Activated naive CD8-positive, alpha-beta T cell treated with anti-CD3 and anti-CD28 coated beads, Interleukin-2, amount 50 U/mL, for 16 hours (primary cell): Measurements from ENCODE around the gene CLMP.
"Not testable (repeated sequence)": the region's sequence is repeated elsewhere in the genome, so short reads cannot be mapped to it uniquely, and the experiment has no call there.

Experiments
- DNase-seq: peaks from one replicate; pipeline ENCODE4 v3.0.0-alpha.2; 2020; ENCODE audit warnings: low read depth, low spot score

CLMP gene

DNA sequence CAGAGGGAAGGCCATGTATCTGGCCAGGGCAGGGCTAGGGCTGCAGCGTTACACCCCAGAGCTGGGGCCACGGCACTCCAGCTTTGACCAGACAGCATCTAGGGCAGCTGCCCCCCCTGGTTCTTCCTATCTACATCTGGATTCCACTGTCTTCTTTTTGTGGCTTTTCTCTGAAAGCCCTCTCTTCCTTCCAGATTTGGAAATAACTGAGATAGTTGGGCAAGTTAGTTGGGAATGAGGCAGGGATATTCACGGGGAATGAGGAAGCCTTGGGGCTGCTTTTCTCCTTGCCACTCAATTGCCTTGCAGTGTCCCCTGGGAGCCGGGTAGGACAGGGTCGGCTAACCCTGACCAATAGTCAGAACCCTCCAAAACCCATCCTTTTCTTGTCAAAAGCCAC, 26.8 kb downstream of the CLMP start:
- no peak for DNase-seq

DNA sequence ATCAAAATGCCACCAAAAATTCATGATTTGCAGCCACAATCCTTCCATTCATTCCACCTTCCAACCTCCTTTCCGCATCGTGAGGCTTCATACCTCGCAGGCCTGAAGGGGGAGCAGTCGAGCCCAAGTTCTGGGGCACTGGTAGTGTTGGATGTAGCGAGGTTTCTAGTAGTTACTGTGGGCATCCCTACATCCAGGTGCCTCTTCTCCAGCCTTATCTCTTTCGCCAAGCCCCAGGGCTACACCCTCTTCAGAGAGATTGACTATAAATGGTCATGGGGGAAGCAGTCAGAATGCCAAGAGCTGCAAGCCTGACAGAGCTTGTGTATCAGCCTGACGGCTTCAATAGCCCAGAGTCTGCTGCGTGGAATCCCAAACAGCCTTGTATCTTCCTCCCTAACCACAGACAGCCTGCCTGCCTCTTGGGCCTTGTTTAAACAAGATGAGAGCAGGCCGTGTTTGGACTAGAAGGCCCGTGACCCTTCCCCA, 28.9 kb downstream of the CLMP start:
- no peak for DNase-seq

DNA sequence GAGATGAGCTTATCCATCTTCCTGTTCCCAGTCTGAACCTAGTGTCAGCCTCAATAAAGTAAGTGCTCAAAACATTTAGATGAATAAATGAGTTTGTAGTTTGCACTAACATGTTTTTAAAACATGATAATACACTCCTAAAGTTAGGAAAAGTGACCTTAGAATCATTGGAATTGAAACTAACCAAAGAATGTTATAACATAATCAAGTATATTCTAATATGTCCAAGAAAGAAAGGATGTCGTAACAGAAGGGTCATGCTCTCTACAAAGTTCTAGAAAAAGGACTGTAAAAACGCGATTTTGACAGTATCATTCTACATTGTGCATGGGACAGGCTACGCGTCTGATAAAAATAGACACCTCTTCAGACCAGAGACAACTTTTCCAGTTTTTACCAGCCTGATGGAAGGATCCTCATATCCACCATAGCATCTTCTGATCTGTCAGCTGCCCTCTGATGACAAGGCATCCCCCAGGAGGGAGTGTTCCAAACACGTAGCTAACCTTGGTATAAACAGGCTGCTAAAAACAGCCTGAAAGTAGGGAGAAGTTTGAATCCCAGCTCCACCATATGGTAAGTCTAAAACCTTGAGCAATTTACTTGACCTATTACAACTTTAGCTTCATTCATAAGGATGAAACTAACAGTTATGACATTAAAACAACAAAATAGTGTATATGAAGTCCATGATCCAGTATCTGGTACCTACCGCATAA, 30.2 kb downstream of the CLMP start:
- DNase-seq: no peak

DNA sequence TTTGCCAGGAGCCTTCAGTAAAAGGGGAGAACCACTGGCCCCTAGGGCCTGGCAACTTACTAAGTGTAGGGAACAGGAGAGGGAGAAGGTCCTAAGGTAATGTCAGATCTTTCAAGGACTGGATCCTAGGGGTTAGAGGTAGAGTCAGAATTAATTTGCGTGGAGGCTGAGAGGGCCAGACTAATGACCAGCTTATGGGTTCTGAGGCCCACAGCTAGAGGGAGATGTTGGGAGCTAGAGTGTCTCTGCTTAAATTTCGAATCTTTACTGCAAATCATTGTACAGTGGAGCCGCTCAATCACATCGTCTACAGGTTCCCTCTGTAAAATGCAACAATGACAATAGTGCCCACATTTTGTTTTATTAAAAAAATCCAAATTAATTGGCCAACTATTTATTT, 31.4 kb downstream of the CLMP start:
- no peak for DNase-seq

DNA sequence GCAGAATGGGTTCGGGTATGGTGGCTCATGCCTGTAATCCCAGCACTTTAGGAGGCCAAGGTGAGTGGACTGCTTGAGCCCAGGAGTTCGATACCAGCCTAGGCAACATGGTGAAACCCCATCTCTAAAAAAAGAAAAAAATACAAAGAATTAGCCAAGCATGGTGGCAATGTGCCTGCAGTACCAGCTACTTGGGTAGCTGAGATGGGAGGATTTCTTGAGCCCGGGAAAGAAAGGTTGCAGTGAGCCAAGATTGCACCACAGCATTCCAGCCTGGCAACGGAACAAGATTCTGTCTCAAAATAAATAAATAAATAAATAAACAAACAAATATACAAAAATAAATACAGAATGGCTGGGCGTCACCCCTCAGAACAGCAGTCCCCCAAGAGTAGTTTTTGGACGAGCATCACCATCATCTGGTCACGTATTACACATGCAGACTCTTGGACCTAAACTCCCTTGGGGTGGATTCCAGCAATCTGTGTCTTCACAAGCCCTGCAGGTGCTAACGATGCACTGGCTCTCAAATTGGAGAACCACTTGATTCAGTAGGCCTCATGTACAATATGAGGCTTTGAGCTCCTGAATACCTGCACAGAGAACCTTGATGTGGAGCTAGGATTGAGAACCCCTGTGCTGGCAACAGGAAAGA, 33.5 kb downstream of the CLMP start:
- DNase-seq: no peak

- DNase-seq: no peak
These were observed 35.7 kb downstream of the CLMP start for GRCh38 chr11:123159183-123159857.

DNA sequence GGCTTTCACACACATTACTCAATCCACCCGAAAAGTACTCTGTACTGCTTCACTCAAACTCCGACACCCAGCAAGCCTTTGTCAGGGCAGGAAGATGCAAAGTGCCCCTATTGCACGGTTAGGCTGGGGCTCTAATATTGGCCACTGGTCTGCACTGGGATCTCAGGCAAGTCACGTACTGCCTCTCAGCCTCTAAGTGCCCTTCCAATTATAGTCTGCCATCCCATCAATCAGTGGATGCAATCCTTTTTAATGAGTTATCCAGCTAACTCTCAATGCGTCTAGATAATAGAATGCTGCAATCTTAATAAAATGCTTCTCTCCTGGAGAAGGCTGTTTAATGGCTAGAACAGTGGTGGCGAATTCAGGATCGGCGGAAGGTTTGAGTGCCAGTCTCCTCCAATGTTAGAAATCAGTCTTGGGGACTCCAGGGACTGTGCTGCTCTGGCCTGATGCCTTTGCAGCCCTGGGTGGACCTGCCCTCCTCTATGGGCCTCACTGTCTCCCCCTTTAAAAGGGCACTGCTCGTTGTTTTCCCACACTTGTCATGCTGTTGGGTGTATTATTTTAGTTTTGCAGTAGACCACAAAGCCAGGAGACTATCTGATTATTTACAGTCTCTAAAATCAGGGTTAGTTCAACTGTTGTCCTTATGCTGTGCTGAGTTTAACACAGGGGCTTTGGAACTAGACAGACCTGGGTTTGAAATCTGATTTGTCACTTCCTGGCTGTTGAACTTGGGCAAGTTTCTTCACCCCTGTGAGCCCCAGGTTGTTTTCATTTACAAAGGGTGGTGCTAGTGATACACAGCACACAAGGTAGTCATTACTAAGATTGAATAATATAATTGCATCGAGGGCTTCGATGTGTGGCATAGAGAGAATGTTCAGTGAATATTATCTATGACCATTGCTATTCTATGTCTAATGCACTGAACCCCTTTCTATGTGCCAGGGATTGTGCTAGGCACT, 36.7 kb downstream of the CLMP start:
- DNase-seq: no peak

DNA sequence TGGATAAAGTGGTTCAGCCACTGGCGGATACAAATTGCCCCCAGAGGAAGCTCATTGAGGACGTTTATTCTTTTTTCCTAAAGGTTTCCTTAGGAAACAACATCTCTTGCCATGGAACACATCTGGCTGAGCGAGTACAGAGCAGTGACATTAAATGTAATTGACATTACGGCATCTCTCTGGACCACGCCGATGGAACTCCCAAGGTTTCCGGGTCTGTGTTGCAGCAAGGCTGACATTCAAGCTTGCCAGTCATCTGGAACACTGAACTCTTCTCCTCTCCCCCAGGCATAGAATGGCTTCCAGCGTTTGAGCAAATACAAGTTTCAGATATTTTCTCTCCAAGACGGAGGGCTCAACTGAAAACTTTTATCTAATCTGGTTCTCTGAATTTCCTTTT, 42.1 kb downstream of the CLMP start:
- DNase-seq: no peak

DNA sequence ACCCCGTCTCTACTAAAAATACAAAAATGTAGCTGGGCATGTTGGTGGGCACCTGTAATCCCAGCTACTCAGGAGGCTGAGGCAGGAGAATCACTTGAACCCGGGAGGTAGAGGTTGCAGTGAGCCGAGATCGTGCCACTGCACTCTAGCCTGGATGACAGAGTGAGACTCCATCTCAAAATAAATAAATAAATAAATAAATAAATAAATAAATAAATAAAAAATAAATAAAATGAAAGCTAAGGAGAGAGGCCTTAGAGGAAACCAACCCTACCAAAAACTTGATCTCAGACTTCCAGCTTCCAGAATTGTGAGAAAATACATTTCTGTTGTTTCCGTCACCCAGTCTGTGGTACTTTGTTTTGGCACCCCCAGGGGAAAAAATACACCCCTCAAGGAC, 42.7 kb downstream of the CLMP start:
- DNase-seq: not testable (repeated sequence)

DNA sequence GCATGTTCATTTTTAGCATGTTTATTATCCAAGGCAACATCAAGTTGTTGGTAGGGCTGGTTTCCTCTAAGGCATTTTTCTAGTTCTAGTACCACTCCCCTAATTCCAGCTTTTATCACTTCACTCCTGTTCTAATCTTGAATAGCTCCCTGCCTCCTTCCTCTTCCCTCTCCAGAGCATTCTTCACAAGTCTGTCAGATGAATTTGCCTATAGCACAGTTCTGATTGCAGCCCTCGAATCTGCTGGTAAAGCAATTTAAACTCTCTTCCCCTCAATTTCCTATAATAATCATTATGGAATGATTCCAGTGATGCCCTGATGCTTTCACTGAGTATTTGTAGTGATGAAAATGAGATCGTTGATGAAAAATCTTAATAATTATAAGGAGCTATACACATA, 43.3 kb downstream of the CLMP start:
- no peak for DNase-seq

DNA sequence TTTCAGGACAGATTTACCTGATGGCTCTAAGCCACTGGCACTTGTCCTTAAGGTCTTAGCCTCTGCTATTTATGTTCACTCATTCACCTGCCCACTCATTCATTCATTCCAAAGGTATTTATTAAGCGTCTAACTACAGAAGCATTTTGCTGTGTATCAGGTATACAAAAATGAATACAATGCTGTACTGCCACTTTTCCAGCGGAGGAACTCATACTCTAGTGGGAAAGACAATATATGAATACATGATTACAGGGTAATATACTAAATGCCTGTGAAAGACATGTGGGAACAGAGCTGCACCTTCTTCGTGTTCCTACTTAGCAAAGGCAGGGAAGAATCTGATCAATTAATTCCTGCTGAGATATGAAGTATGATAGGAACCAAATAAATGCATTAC, 43.7 kb downstream of the CLMP start:
- no peak for DNase-seq

- DNase-seq: no peak
These were observed 44.2 kb downstream of the CLMP start for GRCh38 chr11:123150882-123151281.

- DNase-seq: no peak
These were observed 46.1 kb downstream of the CLMP start for GRCh38 chr11:123148965-123149364.

DNA sequence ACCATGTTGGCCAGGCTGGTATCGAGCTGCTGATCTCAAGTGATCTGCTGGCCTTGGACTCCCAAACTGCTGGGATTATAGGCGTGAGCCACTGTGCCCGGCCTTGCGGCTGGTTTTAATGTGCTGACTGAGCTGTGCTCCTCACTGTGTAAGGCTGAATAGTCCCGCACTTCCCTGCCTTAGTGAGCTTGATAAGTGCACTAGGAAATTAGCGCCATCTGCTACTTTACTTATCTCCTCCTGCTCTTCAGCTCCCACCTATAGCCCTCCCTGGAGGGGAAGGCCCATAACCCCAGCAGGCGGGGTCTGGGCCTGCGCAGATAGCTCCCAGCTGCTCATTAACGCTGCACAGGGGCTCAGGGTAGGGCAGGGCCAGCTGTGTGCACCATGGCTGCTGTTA, 49.4 kb downstream of the CLMP start:
- no peak for DNase-seq

- no peak for DNase-seq
These were observed 49.8 kb downstream of the CLMP start for GRCh38 chr11:123145220-123145619.

DNA sequence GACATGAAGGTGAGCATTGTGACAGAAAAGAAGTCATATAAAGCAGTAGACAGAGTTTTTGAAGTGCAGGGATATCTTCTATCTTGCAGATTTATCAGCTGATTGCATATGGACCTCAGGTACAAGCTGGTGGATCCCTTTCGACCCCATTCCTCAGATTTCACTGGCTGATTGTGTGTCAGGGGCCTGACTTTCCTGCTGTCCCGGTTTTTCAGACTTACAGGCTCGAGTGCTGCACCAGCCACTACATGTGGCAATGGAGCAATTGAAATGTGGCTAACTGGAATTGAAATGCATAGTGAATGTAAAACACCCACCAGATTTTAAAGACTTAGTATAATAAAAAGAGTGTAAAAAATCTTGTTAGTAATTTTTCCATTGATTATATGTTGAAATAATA, 50.3 kb downstream of the CLMP start:
- no peak for DNase-seq

DNA sequence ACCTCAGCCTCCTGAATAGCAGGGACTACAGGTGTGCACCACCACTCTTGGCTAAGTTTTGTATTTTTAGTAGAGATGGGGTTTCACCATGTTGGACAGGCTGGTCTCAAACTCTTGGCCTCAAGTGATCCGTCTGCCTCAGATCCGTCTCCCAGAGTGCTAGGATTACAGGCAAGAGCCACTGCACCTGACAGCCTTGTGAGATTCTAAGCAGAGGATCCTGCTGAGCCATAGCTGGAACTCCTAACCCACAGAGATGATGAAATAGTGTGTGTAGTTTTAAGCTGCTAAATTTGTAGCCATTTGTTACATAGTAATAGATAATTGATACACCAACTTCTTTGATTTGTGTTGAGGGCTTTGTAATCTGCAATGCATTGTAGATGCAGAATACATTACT, 51.1 kb downstream of the CLMP start:
- DNase-seq: no peak

GRCh38 chr11:123143476-123143875, 51.6 kb downstream of the CLMP start:
- DNase-seq: no peak

DNA sequence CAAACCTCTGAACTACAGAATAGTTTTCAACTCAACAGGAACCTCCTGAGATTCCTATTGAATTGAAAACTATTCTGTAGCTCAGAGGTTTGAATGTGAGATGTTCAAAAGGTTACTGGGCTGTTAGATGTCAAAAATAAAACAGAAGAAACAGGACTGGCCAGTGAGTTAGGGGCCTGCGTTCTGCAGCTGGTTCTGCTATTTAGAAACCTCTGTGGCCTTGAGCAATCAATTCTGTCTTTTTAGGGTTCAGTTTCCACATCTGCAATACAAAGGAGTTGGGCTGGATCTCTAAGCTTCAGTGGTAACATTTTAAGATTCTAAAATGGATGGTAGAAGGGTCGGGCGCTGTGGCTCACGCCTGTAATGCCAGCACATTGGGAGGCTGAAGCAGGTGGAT, 55.8 kb downstream of the CLMP start:
- DNase-seq: no peak

- no peak for DNase-seq
These were observed 57.4 kb downstream of the CLMP start for GRCh38 chr11:123137431-123138224.
